Breast epithelium (tissue), 3 donors: ENCODE results near the gene TANGO2.

ENCODE experiments used
- CTCF ChIP-seq, 3 donors: fragments of 450-650 bp; IDR thresholded peaks; one replicate each; pipeline ENCODE4 v1.5.1; 2016 to 2017; ENCODE audit warnings: antibody characterized with exemption in 3 of 3, mild to moderate bottlenecking in 3 of 3, moderate library complexity in 3 of 3
- POLR2A ChIP-seq: fragments of 450-650 bp; IDR thresholded peaks from one replicate; pipeline ENCODE4 v1.6.1; 2016; ENCODE audit warnings: antibody characterized with exemption, mild to moderate bottlenecking, moderate library complexity
- POLR2AphosphoS5 ChIP-seq, 3 donors: sonication (generic); formaldehyde crosslinking; IDR thresholded peaks; one replicate each; pipeline ENCODE4 v1.6.1; 2017; ENCODE audit warnings: antibody characterized with exemption in 3 of 3

- TF ChIP-seq POLR2A (no peak), CTCF (IDR thresholded peaks at IDR 0.05) (no peak), POLR2AphosphoS5 (IDR thresholded peaks at IDR 0.05) (no peak)
Measured at GRCh38 chr22:19995611-19996339, 25.1 kb upstream of the TANGO2 start.
